ENCODE measurements around the gene FNDC3B. TPM values are rescaled to one million over a fixed set of nuclear protein-coding genes. Genes with fewer than 3 reads are reported as not detected.

Gene FNDC3B
- total and polyA plus RNA-seq, 10 donors: 3.1 to 149 (median 103) TPM

GRCh38 chr3:172449466-172450149, 410.2 kb downstream of the FNDC3B start:
- no peaks in the 10 kb centered on the region for H3K36me3 ChIP-seq
- H3K27ac ChIP-seq: no peak overlapping the region
- peaks cover 7 to 78% (median 42%) of the 10 kb centered on the region in 7 donors for H3K27me3 ChIP-seq (replicated peaks in 1 of 7)
- no peak for TF ChIP-seq POLR2A (IDR thresholded peaks at IDR 0.05)
- TF ChIP-seq CTCF (IDR thresholded peaks at IDR 0.05 in 8 of 11, conservative IDR thresholded peaks at IDR 0.05 in 3 of 11): no peak
- TF ChIP-seq POLR2AphosphoS5 (IDR thresholded peaks at IDR 0.05): no peak
- no peaks in the 10 kb centered on the region for H3K9me3 ChIP-seq
- H3K4me1 ChIP-seq: peaks cover 0 to 32% (median 25%) of the 10 kb centered on the region in 6 donors
- WGBS, 5 donors: 8 to 16% (median 8%) methylated on average over 23 to 34 of the region's 34 CpGs
- intact Hi-C loops (cut with DNase I; ENCODE audit: low total_unique reads): no loop called here
- H3K4me3 ChIP-seq: no peak overlapping the region
- DNase-seq: no peak

Small RNAs within 50 kb of the gene (small RNA-seq; reads per million reads assigned to genes)
- gene RN7SL141P: 0 reads per million in 4 donors

Other genes with a start within 250 kb of the FNDC3B start
- gene PLD1, start 229.1 kb upstream of the FNDC3B start, total RNA-seq: 10 to 100 TPM; 40.2 to 75.2 (median 68.9) TPM
- gene PLD1, start 229.1 kb upstream of the FNDC3B start, polyA plus RNA-seq: 10 to 100 TPM in 1 of 3 donors, 1 to 10 TPM in 2; 3.0 to 12.6 (median 3.5) TPM
- gene TMEM212, start 196.2 kb upstream of the FNDC3B start, total RNA-seq: not detected
- gene TMEM212, start 196.2 kb upstream of the FNDC3B start, polyA plus RNA-seq: not detected